Ovary (tissue), 3 donors: Measurements from ENCODE around the gene MAN1A2.

Source experiments
- CTCF ChIP-seq, 3 donors: fragments of 450-650 bp in 2 of 3; fragments of 200-600 bp in 1 of 3; IDR thresholded peaks; one replicate each; pipeline versions ENCODE4 v1.5.1 to v1.8.0; 2016 to 2022; ENCODE audit warnings: antibody characterized with exemption in 3 of 3, mild to moderate bottlenecking in 1 of 3
- EP300 ChIP-seq: sonication (generic); formaldehyde crosslinking; IDR thresholded peaks from one replicate; pipeline ENCODE4 v1.6.1; 2017; ENCODE audit warnings: antibody characterized with exemption
- donor health status: DM: no; HTN: no; CAD: no.

- TF ChIP-seq CTCF (IDR thresholded peaks at IDR 0.05), result no peak
- no peak for TF ChIP-seq EP300
These were observed 131.8 kb downstream of the MAN1A2 start for GRCh38 chr1:117499071-117499470.
